T47D (cell line): ENCODE results near the gene RAB29.
"Not testable (repeated sequence)": the region's sequence is repeated elsewhere in the genome, so short reads cannot be mapped to it uniquely, and the experiment has no call there.

Experiments
- DNase-seq, 2 experiments: peaks; one replicate each; pipeline versions ENCODE4 v3.0.0 to v3.0.0-alpha.2; 2011 to 2012; ENCODE audit warnings: low read depth in 1 of 2, low spot score in 1 of 2
- JUND ChIP-seq: IDR thresholded peaks from 2 replicates; pipeline ENCODE4 v1.6.1; 2012; ENCODE audit warnings: low read depth
- in situ Hi-C: cut with HindIII; loops from 2 replicates; pipeline ENCODE4 v1.10.0; 2016; ENCODE audit warnings: low sequenced_read_pairs, low pct_unique_long_range_greater_than_20kb

RAB29 gene

GRCh38 chr1:205775015-205775716 lies at the start of gene RAB29:
RAB29 (minus strand) TSS chr1:205775482; CDS start chr1:205774956, 526 bp downstream.
- DNase-seq = peak; percentile 68 to 87
- in situ Hi-C loops = no loop called here
- TF ChIP-seq JUND = no peak

GRCh38 chr1:205824180-205824579 lies 48.9 kb upstream of the RAB29 start:
- TF ChIP-seq JUND = no peak
- in situ Hi-C loops = no loop called here
- DNase-seq = no peak

GRCh38 chr1:205823260-205823659 lies 48.0 kb upstream of the RAB29 start:
- DNase-seq, in situ Hi-C loops: not testable (repeated sequence)

GRCh38 chr1:205822397-205822796 lies 47.1 kb upstream of the RAB29 start:
- no peak for DNase-seq
- TF ChIP-seq JUND = no peak
- in situ Hi-C loops = no loop called here

- TF ChIP-seq JUND = no peak
- in situ Hi-C loops = no loop called here
- no peak for DNase-seq
Measured at GRCh38 chr1:205817988-205818387, 42.7 kb upstream of the RAB29 start.

GRCh38 chr1:205817364-205817763 lies 42.1 kb upstream of the RAB29 start:
- TF ChIP-seq JUND = no peak
- in situ Hi-C loops = no loop called here
- no peak for DNase-seq

- DNase-seq = no peak
- no peak for TF ChIP-seq JUND
- in situ Hi-C loops = no loop called here
Measured at GRCh38 chr1:205813755-205814058, 38.4 kb upstream of the RAB29 start.

GRCh38 chr1:205812878-205813754 lies 37.8 kb upstream of the RAB29 start, which contains the start of gene SLC41A1:
SLC41A1 (minus strand) TSS chr1:205813198; CDS start chr1:205810441, 2,757 bp downstream.
- in situ Hi-C loops = no loop called here
- TF ChIP-seq JUND = no peak
- DNase-seq = peak; percentile 96 to 99

GRCh38 chr1:205812271-205812877 lies 37.1 kb upstream of the RAB29 start:
- peak; percentile 7 to 36 for DNase-seq
- no peak for TF ChIP-seq JUND
- in situ Hi-C loops = no loop called here

GRCh38 chr1:205811660-205812059 lies 36.4 kb upstream of the RAB29 start:
- DNase-seq = no peak
- in situ Hi-C loops = no loop called here

GRCh38 chr1:205810448-205811157 lies 35.3 kb upstream of the RAB29 start:
- in situ Hi-C loops = no loop called here
- peak; percentile 34 to 37 for DNase-seq
- TF ChIP-seq JUND = no peak

More at GRCh38 chr1:205811660-205812059, 36.4 kb upstream of the RAB29 start:
- no peak for TF ChIP-seq JUND

- TF ChIP-seq JUND = no peak
- in situ Hi-C loops = no loop called here
- no peak for DNase-seq
Measured at GRCh38 chr1:205809942-205810345, 34.7 kb upstream of the RAB29 start.
